ENCODE data around the gene TEK. TPM values are rescaled to one million over a fixed set of nuclear protein-coding genes. Genes with fewer than 3 reads are reported as not detected.

TEK gene
- total RNA-seq, 2 donors from 2014 or later = not detected

- Mint-ChIP-seq H3K9me3 (no peaks in the 10 kb centered on the region), H3K36me3 (ENCODE audit: low read depth) (no peaks in the 10 kb centered on the region), H3K27me3 (peaks cover 8% of the 10 kb centered on the region), H3K4me1 (no peaks in the 10 kb centered on the region), H3K4me3 (no peak overlapping the region), H3K27ac (no peak overlapping the region)
- no peak for ATAC-seq (replicated peaks)
Measured at GRCh38 chr9:27261517-27262211, 152.6 kb downstream of the TEK start.

- Mint-ChIP-seq H3K4me1 (no peaks in the 10 kb centered on the region), H3K9me3 (no peaks in the 10 kb centered on the region), H3K36me3 (ENCODE audit: low read depth) (no peaks in the 10 kb centered on the region), H3K4me3 (no peak overlapping the region), H3K27me3 (no peaks in the 10 kb centered on the region), H3K27ac (no peak overlapping the region)
- ATAC-seq (replicated peaks) = no peak
Measured at GRCh38 chr9:27272103-27272502, 163.1 kb downstream of the TEK start.

- H3K27me3 Mint-ChIP-seq = no peaks in the 10 kb centered on the region
- no peaks in the 10 kb centered on the region for H3K9me3 Mint-ChIP-seq
- no peak overlapping the region for H3K27ac Mint-ChIP-seq
- H3K4me1 Mint-ChIP-seq = no peaks in the 10 kb centered on the region
- no peak overlapping the region for H3K4me3 Mint-ChIP-seq
- no peaks in the 10 kb centered on the region for H3K36me3 Mint-ChIP-seq (ENCODE audit: low read depth)
- no peak for ATAC-seq (replicated peaks)
Measured at GRCh38 chr9:27273186-27273585, 164.2 kb downstream of the TEK start.

- H3K4me3 Mint-ChIP-seq = no peak overlapping the region
- H3K9me3 Mint-ChIP-seq = no peaks in the 10 kb centered on the region
- no peaks in the 10 kb centered on the region for H3K4me1 Mint-ChIP-seq
- H3K27ac Mint-ChIP-seq = no peak overlapping the region
- H3K36me3 Mint-ChIP-seq (ENCODE audit: low read depth) = no peaks in the 10 kb centered on the region
- ATAC-seq (replicated peaks) = no peak
- H3K27me3 Mint-ChIP-seq = peaks cover 5% of the 10 kb centered on the region
Measured at GRCh38 chr9:27276193-27277030, 167.4 kb downstream of the TEK start.

GRCh38 chr9:27278374-27278773, 169.3 kb downstream of the TEK start:
- no peaks in the 10 kb centered on the region for H3K36me3 Mint-ChIP-seq (ENCODE audit: low read depth)

GRCh38 chr9:27279611-27280010, 170.6 kb downstream of the TEK start:
- no peaks in the 10 kb centered on the region for H3K9me3 Mint-ChIP-seq
- H3K27me3 Mint-ChIP-seq = peaks cover 15% of the 10 kb centered on the region
- H3K27ac Mint-ChIP-seq = no peak overlapping the region
- no peaks in the 10 kb centered on the region for H3K36me3 Mint-ChIP-seq (ENCODE audit: low read depth)
- no peak overlapping the region for H3K4me3 Mint-ChIP-seq
- no peak for ATAC-seq (replicated peaks)
- no peaks in the 10 kb centered on the region for H3K4me1 Mint-ChIP-seq

More at GRCh38 chr9:27278374-27278773, 169.3 kb downstream of the TEK start:
- Mint-ChIP-seq H3K4me1 (no peaks in the 10 kb centered on the region), H3K4me3 (no peak overlapping the region), H3K27ac (no peak overlapping the region), H3K9me3 (no peaks in the 10 kb centered on the region), H3K27me3 (peaks cover 15% of the 10 kb centered on the region)
- no peak for ATAC-seq (replicated peaks)

Other genes starting within 250 kb of the TEK start
- 10 to 100 TPM; 14.9 to 18.3 TPM for gene CAAP1, start 216.4 kb upstream of the TEK start, total RNA-seq
- 10 to 100 TPM; 23.7 to 39.8 TPM for gene PLAA, start 162.0 kb upstream of the TEK start, total RNA-seq
- gene IFT74, start 152.8 kb upstream of the TEK start, total RNA-seq = 10 to 100 TPM in 1 of 2 donors, 1 to 10 TPM in 1; 9.5 to 10.3 TPM
- gene LRRC19, start 103.6 kb upstream of the TEK start, total RNA-seq = not detected
- gene EQTN, start 187.9 kb downstream of the TEK start, total RNA-seq = not detected

All from activated T-helper 17 cell treated with anti-CD3 and anti-CD28 coated beads, Interleukin-2, amount 50 U/mL, for 72 hours (primary cell).